ENCODE results near the gene N4BP3. TPM values are rescaled to one million over a fixed set of nuclear protein-coding genes. Genes with fewer than 3 reads are reported as not detected.

N4BP3 gene
- total and polyA plus RNA-seq, 2 of the 4 experiments (the other 2 are of a cell fraction): 0.14 to 0.18 TPM

GRCh38 chr5:178108446-178108845, 4.9 kb upstream of the N4BP3 start:
- Histone ChIP-seq H4K91ac (ENCODE audit: insufficient read depth, low read depth, low read length) (no peak overlapping the region), H3K23ac (ENCODE audit: low read depth, low read length) (no peak overlapping the region), H3K4me2 (ENCODE audit: low read depth, low read length) (no peak overlapping the region), H3K9ac (ENCODE audit: low read depth, low read length) (no peak overlapping the region), H2BK120ac (ENCODE audit: low read depth, low read length) (no peak overlapping the region), H3K9me1 (ENCODE audit: insufficient read depth, low read length) (no peaks in the 10 kb centered on the region), H2BK15ac (ENCODE audit: low read depth, low read length) (no peak overlapping the region), H3K4me1 (ENCODE audit: control insufficient read depth, insufficient read depth, low read length) (no peaks in the 10 kb centered on the region; the same call in 1 of the 2 replicates), H2AK5ac (ENCODE audit: low read depth, low read length) (no peak overlapping the region), H3K4me3 (ENCODE audit: insufficient read depth, low read depth, low read length) (no peak overlapping the region), H3K56ac (ENCODE audit: extremely low read depth, insufficient read depth, low read length) (no peak overlapping the region), H4K8ac (ENCODE audit: low read depth in 2 of 2, low read length in 2 of 2) (no peak overlapping the region), H2BK5ac (ENCODE audit: low read depth, low read length, poor library complexity, severe bottlenecking) (no peak overlapping the region), H2AFZ (replicated peaks; ENCODE audit: low read length, poor library complexity) (no peak overlapping the region), H4K20me1 (ENCODE audit: insufficient read depth, low read length) (no peaks in the 10 kb centered on the region), H3K9me3 (ENCODE audit: control insufficient read depth, insufficient read depth, low read length) (no peaks in the 10 kb centered on the region), H2BK20ac (ENCODE audit: low read depth, low read length) (no peak overlapping the region), H2AK9ac (replicated peaks; ENCODE audit: low read depth, low read length, poor library complexity) (peak overlapping the region; percentile 37), H3K18ac (ENCODE audit: low read depth, low read length) (no peak overlapping the region), H3K27ac (ENCODE audit: insufficient read depth, low read length) (no peak overlapping the region), H3K14ac (replicated peaks; ENCODE audit: low read depth, low read length) (no peak overlapping the region), H3K4ac (ENCODE audit: low read depth, low read length) (no peak overlapping the region), H3K27me3 (ENCODE audit: control insufficient read depth, insufficient read depth, low read length) (peaks cover 28% of the 10 kb centered on the region), H4K5ac (ENCODE audit: low read depth, low read length) (no peak overlapping the region), H3K79me1 (ENCODE audit: low read depth in 1 of 2, low read length in 2 of 2) (no peaks in the 10 kb centered on the region), H3K36me3 (ENCODE audit: control insufficient read depth, insufficient read depth, low read length) (no peaks in the 10 kb centered on the region)
- TF ChIP-seq CEBPB (IDR thresholded peaks at IDR 0.05; ENCODE audit: low read depth, low read length) (no peak), BHLHE40 (IDR thresholded peaks at IDR 0.05; ENCODE audit: low read depth, low read length) (no peak), MAFK (IDR thresholded peaks at IDR 0.05; ENCODE audit: low read depth, low read length) (no peak), CTCF (conservative IDR thresholded peaks at IDR 0.05; ENCODE audit: low read depth, low read length) (no peak), MXI1 (IDR thresholded peaks at IDR 0.05; ENCODE audit: borderline replicate concordance, low read depth, low read length) (no peak)
- dilution Hi-C loops (cut with HindIII; ENCODE audit: low sequenced_read_pairs, unreplicated experiment): no loop called here
- DNase-seq (no peak), ATAC-seq (ENCODE audit: low read depth) (no peak)
- WGBS, 2 experiments (ENCODE audit: extremely low coverage in 2 of 2, insufficient read length in 1 of 2): 80% methylated on average over 1 of the region's 7 CpGs; no CpG with 5 or more reads in 1 of the 2 experiments
- BruUV-seq (replicated peaks): no TSS peak
- POLR2A ChIA-PET (ENCODE audit: unreplicated experiment): no interaction called here
- CTCF ChIA-PET: no interaction called here
- intact Hi-C loops (cut with micrococcal nuclease): no loop called here
- in situ Hi-C loops (cut with MboI; ENCODE audit: low sequenced_read_pairs): no loop called here

All from IMR-90 (cell line).